Brain pericyte (primary cell): ENCODE measurements around the gene HGF.

ENCODE experiments used
- DNase-seq: peaks from one replicate; pipeline ENCODE4 v3.0.0-alpha.2; 2012; ENCODE audit warnings: low read depth, low spot score

Gene HGF

DNA sequence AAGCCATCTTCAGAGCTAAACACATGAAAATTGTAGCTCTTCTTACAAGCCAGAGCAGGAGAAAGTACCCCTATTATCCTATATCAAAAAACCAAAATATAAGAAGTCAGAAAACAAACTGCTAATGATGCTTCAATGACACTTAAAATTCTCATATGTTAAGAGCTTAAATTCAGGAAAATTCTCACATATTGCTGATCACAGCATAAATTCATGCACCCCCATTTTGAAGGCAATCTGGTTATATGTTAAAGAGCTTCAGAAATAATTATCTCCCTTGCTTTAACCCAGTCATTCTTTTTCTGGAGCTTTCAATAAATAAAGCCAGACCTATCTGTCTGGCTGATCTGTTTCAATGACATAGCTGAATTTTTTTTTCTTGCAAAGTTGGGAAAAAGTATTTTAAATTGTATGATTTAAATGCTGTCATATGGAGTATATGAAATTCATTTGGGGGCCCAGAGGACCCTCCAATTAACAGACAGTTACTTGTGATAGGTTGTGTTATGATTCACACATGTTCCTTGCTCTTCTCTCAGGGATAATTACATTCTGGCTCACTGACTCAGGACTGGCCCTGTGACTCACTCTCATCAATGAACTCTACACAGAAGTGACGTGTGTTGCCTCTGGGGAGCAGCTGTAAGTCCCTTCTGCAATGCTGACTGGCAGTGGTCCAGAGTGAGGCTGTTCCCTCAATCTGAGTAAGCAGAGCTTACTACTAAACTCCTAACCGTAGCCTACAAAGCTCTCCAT, 85.2 kb downstream of the HGF start:
- DNase-seq, result peak; percentile 95

DNA sequence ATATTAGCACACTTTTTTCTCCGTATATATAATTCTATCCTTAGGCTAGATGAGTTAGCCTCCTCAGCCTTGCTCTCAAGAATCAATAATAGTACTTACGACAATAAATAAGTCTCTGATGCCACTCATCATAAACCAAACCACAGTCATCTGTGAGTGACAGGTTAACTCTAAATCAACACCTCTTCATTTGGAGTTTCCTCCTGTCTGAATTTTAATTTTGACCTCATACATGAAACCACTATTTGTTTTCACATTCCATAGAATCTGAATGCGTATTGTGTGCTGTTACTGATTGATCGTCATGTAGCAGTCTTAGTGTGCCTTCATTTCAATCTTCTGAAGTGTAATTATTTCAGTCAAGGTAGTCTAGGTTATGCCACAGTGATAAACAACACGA, 85.8 kb downstream of the HGF start:
- DNase-seq, result no peak

DNA sequence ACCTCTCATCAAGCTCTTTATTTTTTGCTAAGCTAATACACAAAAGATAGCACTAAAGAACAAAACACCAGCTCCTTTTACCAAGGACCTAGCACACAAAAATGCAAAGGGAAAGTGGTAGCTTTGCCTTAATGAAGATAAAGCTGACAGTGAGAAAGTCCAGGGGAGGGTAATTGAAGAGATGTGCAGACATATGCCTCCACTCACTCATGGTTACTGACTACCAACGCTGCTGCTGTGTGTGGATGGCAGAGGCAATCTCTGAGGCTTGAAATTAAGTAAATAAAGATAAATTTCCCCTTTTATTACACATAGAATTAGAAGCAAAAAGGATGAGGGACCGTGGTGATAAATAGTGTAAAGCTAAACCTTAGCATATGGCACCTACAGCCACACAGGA, 87.0 kb downstream of the HGF start:
- DNase-seq, result no peak

DNA sequence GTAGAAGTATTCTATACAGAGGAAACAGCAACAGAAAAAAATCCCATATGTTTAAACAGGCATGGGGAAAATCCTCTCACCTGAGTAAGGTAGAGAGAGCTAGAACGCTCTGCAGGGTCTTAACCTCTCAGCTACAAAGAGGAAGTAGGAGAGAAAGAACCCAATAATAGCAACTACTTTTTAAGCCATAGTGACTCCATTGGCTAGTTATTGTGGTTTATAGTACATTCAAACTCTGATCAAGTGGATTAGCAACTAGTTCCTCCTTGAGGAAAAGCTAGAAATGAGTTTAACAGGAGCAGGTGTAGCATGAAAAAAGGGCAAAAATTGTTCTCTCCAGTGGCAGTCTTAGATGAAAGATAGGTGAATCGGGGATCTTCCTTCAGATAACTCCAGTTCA, 89.7 kb downstream of the HGF start:
- DNase-seq, result no peak

DNA sequence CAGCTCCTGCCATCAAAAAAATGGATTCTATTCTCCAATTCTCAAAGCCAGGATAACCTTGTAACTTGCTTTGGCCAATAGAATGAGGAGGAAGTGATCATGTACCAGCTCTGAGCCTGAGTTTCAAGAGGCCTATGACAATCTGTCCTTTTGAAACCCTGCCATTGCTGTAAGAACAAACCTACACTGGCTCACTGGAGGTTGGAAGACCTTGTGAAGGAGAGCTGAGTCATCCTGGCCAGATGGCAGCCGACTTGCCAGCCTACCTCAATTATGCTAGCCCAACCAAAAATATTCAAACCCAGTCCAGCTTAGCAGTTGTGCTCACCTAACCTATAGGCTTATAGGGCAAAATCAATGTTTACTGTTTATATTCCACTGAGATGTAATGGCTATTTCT, 93.0 kb downstream of the HGF start:
- no peak for DNase-seq

DNA sequence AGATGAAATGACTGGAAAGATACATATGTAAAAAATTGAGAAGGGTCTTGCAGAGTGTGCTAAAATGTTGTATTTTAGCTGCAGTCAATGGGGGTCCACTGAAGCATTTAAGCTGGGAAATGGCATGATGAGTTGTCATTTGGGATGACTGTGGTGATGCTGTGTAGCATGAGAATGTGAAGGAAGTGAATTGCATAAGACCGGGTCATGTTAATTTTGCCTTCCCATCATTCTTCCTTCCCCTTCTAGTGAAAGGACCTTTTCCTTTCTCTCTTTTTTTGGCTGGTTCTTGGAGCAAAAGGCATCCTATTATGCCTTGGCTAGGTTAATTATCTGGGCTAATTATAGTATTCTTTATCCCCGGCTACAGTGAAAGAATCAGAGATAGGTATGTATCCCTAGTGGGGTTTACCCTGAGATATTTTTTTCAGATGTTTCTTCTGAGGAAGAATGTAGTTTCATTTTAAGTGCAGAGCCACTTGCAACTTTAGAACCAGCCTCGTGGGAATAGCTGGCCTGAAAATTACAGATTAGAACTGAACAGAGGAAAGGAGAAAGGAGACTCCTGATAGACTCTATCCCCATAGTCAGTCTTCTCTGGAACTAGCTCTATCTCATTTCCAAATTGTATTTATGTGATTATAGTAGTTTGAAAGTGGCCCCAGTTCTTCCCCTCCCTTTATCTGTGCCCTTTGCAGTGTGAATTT, 93.6 kb downstream of the HGF start:
- DNase-seq, result no peak

DNA sequence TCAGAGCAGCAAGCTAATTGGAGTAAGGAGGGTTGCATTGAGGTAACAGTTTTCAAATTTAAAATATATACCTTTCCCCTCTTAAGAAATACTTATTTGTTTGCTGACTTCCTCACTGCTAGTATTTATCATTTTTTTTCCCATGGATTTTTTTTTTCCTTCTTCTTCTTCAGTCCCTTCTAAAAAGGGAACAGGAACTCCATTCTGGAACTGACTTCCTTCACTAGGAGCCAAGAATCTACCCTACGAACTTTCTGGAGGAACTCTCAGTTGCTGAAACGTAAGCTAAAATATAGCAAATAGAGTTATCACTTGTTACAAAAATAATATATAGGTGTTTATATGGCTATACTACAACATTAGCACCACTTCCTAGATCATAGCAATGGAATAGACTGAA, 95.4 kb downstream of the HGF start:
- DNase-seq, result no peak

DNA sequence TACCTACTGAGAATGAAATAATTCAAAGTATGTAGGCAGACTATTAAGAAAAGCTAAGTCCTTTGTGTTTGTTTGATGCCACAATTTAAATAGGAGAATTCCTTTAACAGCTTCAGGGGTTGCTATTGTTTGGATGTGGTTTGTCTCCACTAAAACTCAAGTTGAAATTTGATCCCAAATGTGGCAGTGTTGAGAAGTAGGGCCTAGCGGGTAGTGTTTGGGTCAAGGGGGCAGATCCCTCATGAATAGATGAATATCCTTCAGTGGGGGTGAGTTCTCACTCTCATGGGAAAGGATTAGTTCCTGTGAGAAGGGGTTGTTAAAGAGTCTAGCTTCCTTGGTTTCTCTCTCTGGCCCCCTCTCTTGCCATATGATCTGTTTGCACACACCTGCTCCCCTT, 97.0 kb downstream of the HGF start:
- DNase-seq, result no peak

DNA sequence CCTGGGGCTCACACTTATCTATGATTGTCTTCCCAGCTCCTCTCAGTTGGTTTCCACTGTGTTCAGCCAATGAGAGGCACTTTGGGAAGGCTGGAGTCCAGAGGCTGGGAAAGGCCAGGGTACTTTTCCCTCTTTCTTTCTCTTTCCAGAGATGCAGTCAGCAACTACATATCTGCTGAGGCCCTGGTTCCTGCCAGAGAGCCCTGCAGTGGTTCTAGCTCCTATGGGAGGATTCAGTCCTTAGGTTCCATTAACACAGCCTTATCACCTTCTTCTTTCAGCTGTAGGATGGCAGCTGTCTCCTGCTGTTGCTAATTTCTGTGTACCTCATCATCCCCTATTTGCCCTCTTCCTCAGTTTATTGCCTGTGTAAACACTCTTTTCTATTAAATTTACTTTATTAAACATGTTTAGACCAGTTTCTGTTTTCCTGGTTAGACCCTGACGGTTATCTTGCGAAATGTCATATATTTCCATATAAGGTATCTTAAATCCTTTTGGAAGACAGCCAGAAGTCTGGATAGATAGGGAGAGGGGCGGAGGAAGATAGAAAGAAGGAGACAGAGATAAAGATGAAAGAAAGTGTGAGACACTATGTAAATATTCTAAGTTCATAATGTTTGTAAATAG, 100.3 kb downstream of the HGF start:
- DNase-seq, result no peak

DNA sequence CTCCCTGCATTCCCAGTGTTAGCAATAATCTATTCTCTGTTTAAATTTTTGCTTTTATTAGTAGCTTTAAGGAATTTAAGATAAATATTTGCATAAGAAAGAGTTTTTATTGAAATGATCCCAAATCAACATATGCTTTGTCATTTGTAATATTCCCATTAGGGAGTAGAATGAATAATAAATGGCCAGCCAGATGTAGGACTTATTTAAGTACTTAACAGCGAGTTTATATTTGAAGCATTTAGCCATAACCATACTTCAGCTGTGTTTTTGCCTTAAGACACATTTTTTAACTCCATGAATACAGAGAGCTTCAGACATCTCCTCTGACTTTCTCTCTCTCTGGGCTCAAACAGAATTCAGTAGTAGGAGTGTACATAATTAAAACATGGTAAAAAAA, 103.6 kb downstream of the HGF start:
- DNase-seq, result no peak

DNA sequence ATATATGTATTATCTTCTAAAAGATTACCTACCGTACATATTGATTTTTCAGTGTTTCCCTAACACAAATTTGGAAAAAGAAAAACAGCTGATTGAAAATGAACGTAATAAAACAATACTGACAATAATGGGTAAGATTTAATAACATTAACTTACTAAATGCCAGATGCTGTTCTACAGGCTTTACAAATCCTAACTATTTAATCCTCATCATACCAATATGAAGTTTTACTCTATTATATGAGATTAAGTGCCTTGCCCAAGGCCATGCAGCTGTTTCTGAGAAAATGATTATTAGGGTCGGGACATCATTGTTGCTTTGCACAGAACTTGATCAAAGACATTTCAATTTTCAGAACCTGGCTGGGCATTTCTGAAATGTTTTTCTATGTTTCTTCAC, 104.6 kb downstream of the HGF start:
- DNase-seq, result no peak

DNA sequence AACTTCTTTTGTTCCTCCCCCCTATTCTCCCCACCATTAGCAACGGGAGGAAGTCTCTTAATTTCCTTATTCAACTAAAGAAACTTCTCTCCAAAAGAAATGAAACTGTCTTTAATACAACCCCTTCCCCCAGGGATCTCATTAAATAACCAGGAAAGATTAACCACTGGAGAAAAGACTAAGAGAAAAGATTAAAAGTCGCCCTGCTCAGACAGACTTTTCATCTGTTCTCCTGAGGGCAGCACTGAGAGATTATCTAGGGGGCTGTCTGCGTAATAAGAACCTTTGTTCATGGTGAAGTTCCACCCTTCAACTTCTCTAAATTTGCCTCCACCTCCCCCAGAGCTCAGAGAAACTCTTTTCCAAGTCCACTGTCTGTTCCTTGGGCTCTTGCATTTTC, 105.5 kb downstream of the HGF start:
- DNase-seq, result no peak

DNA sequence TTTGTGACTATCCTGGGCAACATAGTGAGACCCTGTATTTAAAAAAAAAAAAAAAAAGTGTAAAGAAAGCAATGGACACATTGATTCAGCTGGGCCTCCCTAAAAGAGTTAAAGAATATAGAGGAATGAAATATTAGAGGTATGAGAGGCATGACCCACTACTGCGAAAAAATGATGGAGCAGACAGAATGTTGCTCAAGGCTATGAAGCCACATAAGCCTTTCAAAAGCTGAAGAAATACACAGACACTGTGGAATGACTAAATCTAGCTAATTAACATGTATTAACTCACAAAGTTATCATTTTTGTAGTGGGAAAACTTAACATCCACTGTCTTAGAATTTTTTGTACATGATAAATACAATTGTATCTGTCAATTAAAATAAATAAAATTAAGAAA, 107.3 kb downstream of the HGF start:
- no peak for DNase-seq

DNA sequence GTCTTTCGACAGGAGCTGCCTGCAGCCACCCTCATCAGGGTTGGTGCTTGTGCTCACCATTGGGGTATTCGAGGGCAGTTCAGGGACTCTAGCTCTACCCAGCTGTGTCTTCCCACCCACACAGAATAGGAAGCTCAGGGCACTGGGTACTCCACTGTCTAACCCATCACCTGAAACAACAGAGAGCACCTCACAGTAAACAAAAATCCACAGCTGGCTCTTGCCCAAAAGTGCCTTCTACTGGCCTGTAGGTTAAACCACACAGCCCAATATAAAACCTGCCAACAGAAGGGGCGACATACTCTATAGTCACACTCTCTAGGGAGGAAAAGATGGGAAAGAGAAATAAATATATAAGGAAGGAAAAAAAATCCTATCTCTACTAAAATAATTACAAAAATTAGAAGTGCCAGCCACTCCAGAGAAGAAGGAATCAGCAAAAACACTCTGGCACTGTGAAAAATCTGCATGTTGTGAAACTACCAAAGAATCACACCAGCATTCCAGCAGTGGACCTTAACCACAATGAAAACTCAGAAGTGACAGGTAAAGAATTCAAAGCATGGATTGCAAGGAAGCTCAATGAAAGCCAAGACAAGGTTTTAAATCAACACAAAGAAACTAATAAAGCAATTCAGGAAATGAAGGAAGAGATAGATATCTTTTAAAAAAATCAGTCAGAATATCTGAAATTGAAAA, 110.0 kb downstream of the HGF start:
- DNase-seq, result no peak

DNA sequence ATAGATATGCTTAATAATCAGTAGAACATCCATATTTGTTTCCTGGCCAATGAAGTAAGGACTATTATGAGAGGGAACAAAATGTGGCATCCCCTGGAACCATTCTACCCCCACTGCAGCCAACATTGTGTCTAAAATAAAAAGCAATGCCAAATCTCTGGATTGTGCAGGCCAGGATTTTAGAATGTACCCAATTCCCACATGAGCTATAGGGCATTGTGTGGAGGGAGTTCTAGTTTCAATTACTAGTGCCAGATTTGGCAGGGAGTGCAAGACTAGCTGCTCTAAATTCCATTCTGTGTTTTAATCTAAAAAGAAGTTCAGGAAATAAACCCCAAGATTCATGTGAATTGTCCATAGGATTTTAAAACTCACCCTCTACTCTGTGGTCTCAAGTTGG, 112.3 kb downstream of the HGF start:
- no peak for DNase-seq

DNA sequence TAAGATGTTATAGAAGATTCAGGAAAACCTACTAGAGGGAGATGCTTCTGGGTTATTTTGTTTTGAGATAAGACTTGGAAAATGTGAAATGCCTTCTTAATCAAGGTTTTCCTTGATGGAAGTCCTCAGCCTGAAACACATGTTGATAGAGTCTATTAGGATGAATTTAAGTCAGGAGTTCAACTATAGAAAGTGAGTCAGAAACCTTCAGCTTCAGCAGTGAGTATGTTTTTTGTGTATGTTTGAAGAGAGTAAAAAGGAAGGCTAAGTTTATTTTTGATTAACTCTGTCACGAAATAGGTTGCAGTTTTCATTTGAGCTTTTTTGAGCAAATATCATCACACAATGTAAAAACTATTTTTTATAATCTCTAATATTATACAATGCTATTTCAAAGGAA, 114.6 kb downstream of the HGF start:
- no peak for DNase-seq

DNA sequence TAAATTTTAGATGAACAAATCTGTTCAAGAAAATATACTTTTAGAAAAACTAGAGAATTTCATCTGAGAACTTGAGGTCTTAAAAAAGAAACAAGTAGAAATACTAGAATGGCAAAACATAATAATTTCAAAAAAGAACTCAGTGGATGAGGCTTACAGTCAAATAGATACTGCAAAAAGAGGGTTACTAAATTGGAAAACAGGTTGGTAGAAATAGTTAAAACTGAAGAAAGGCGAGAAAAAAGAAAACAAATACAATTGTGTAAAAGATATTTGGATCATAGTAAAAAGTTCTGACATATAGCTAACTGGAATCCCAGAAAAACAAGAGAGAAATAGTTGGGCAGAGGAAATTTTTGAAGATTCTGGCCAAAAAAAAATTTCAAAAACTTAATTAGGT, 117.6 kb downstream of the HGF start:
- DNase-seq, result no peak
